ENCODE results near the gene SLC8B1.

SLC8B1 gene

DNA sequence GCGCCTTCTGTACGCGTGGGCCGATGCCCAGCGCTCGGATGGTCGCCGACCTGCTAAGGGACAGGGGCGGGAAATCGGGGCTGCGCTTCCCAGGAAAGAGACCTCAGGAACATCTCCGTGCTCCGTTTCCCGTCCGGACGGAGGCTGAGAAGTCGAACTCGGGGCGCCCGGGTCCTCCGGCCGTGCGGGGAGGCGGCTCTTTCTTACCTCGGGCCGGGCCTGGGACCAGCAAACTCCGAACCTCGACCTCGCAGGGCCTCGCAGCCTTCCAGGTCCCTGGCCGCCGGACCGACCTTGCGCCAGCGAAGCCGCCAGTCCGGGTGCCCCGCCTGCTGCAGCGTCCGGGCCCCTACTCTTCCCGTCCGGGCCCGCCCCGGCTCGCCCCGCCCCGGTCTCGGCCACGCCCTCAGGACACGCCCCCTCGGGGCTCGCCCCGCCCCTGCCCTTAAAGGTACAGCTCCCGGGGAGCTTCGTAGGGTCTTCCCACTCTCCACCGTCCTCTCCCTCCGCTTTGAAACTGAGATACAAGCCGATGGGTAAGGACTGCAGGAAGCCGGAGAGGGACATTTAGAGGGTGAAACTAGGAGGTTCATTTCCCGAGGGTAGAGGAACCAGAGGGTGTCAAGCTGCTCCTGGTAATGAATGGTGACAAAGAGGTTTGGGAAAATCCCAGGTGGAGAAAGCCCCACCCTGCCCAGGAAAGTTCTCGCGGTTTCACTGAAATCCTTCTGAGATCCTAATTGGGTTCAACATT, at the start of gene SLC8B1:
TSS of gene SLC8B1 (minus strand) at position 324 of the 754 bp plus-strand sequence. CDS start 2,231 bp downstream, outside the sequence.
- H3K36me3 ChIP-seq (ENCODE audit: insufficient read depth, low read length), result no peaks in the 10 kb centered on the region
- H3K9me3 ChIP-seq (ENCODE audit: low read depth, low read length), result no peaks in the 10 kb centered on the region
- H3K4me3 ChIP-seq, result peak within 1 kb of the TSS; percentile 87
- TF ChIP-seq POLR2AphosphoS5 (IDR thresholded peaks at IDR 0.05; ENCODE audit: borderline replicate concordance, low read depth, low read length) (peak; percentile 67; the same call in 1 of the 2 replicates), EZH2 (IDR thresholded peaks at IDR 0.05) (no peak)
- no peak for DNase-seq (ENCODE audit: low read depth, low spot score)
- no peak within 1 kb of the TSS for H3K27ac ChIP-seq
- peak within 1 kb of the TSS; percentile 75 for H3K9ac ChIP-seq (ENCODE audit: insufficient read length)

GRCh38 chr12:113382206-113382605, 47.3 kb upstream of the SLC8B1 start:
- H3K9ac ChIP-seq (ENCODE audit: insufficient read length), result no peak overlapping the region
- no peak overlapping the region for H3K27ac ChIP-seq
- H3K9me3 ChIP-seq (ENCODE audit: low read depth, low read length), result no peaks in the 10 kb centered on the region
- no peaks in the 10 kb centered on the region; the same call in 1 of the 2 replicates for H3K36me3 ChIP-seq (ENCODE audit: insufficient read depth, low read length)
- DNase-seq (ENCODE audit: low read depth, low spot score), result no peak
- no peak for TF ChIP-seq POLR2AphosphoS5 (IDR thresholded peaks at IDR 0.05; ENCODE audit: borderline replicate concordance, low read depth, low read length)
- TF ChIP-seq EZH2 (IDR thresholded peaks at IDR 0.05), result no peak
- no peak for TF ChIP-seq FOXP2 (optimal IDR thresholded peaks at IDR 0.05; ENCODE audit: control extremely low read depth, extremely low read length, insufficient read depth)
- no peak overlapping the region for H3K4me3 ChIP-seq

DNA sequence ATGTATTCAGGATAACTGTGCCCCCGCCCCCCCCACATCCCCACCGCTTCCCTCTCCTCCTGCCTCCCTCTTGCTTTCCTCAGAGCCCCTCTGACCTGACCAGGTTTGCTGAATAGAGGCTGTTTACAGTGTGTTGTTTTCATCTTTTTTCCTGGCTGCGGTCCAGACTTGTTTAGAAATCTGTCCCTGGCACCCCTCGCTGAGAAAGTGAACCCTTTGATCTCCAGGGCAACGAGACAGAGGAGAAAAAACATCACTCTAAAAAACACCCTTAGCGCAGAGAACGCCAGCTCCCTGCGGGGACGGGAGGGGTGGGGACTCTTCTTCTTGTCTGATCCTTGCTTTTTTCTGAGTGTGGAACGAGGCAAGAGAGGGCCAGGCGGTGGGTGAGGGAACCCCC, 46.3 kb upstream of the SLC8B1 start:
- TF ChIP-seq EZH2 (IDR thresholded peaks at IDR 0.05) (no peak), FOXP2 (optimal IDR thresholded peaks at IDR 0.05; ENCODE audit: control extremely low read depth, extremely low read length, insufficient read depth) (no peak), POLR2AphosphoS5 (IDR thresholded peaks at IDR 0.05; ENCODE audit: borderline replicate concordance, low read depth, low read length) (no peak)
- no peak overlapping the region for H3K27ac ChIP-seq
- H3K9me3 ChIP-seq (ENCODE audit: low read depth, low read length), result no peaks in the 10 kb centered on the region
- no peak for DNase-seq (ENCODE audit: low read depth, low spot score)
- no peaks in the 10 kb centered on the region; the same call in 1 of the 2 replicates for H3K36me3 ChIP-seq (ENCODE audit: insufficient read depth, low read length)
- no peak overlapping the region for H3K9ac ChIP-seq (ENCODE audit: insufficient read length)
- no peak overlapping the region for H3K4me3 ChIP-seq

GRCh38 chr12:113378291-113378690, 43.4 kb upstream of the SLC8B1 start:
- TF ChIP-seq EZH2 (IDR thresholded peaks at IDR 0.05) (no peak), FOXP2 (optimal IDR thresholded peaks at IDR 0.05; ENCODE audit: control extremely low read depth, extremely low read length, insufficient read depth) (no peak), POLR2AphosphoS5 (IDR thresholded peaks at IDR 0.05; ENCODE audit: borderline replicate concordance, low read depth, low read length) (no peak)
- H3K27ac ChIP-seq, result no peak overlapping the region
- H3K9ac ChIP-seq (ENCODE audit: insufficient read length), result no peak overlapping the region
- no peaks in the 10 kb centered on the region for H3K9me3 ChIP-seq (ENCODE audit: low read depth, low read length)
- peaks cover 3% of the 10 kb centered on the region; the same call in 1 of the 2 replicates for H3K36me3 ChIP-seq (ENCODE audit: insufficient read depth, low read length)
- H3K4me3 ChIP-seq, result no peak overlapping the region
- DNase-seq (ENCODE audit: low read depth, low spot score), result no peak

GRCh38 chr12:113374823-113375428, 40.0 kb upstream of the SLC8B1 start:
- peaks cover 3% of the 10 kb centered on the region; the same call in 1 of the 2 replicates for H3K36me3 ChIP-seq (ENCODE audit: insufficient read depth, low read length)

DNA sequence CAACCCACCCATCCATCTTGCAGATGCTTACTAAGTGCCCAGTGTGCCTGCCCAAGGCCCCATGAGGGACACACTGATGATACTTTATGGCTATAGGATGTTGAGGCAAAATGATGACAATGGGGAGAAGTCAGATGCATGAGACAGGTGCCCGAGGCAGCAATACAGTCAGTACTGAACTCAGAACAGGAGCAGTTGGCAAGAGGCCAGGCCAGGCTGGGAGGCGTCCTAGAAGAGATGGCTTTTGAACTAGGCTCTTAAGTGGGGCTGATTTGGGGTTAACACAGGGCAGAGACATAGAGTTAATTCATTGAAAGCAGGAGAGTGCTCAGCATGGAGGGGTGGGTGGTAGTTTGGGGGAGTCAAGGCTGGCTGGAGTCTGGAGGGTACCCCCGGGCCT, 39.1 kb upstream of the SLC8B1 start:
- no peak overlapping the region for H3K27ac ChIP-seq
- no peak overlapping the region for H3K9ac ChIP-seq (ENCODE audit: insufficient read length)
- TF ChIP-seq EZH2 (IDR thresholded peaks at IDR 0.05) (no peak), FOXP2 (optimal IDR thresholded peaks at IDR 0.05; ENCODE audit: control extremely low read depth, extremely low read length, insufficient read depth) (no peak), POLR2AphosphoS5 (IDR thresholded peaks at IDR 0.05; ENCODE audit: borderline replicate concordance, low read depth, low read length) (no peak)
- no peak for DNase-seq (ENCODE audit: low read depth, low spot score)
- H3K9me3 ChIP-seq (ENCODE audit: low read depth, low read length), result no peaks in the 10 kb centered on the region
- peaks cover 3% of the 10 kb centered on the region; the same call in 1 of the 2 replicates for H3K36me3 ChIP-seq (ENCODE audit: insufficient read depth, low read length)
- H3K4me3 ChIP-seq, result no peak overlapping the region

More at GRCh38 chr12:113374823-113375428, 40.0 kb upstream of the SLC8B1 start:
- no peak for TF ChIP-seq EZH2 (IDR thresholded peaks at IDR 0.05)
- TF ChIP-seq POLR2AphosphoS5 (IDR thresholded peaks at IDR 0.05; ENCODE audit: borderline replicate concordance, low read depth, low read length), result no peak
- no peak for TF ChIP-seq FOXP2 (optimal IDR thresholded peaks at IDR 0.05; ENCODE audit: control extremely low read depth, extremely low read length, insufficient read depth)
- no peaks in the 10 kb centered on the region for H3K9me3 ChIP-seq (ENCODE audit: low read depth, low read length)
- H3K4me3 ChIP-seq, result no peak overlapping the region
- no peak overlapping the region for H3K9ac ChIP-seq (ENCODE audit: insufficient read length)
- no peak for DNase-seq (ENCODE audit: low read depth, low spot score)
- no peak overlapping the region for H3K27ac ChIP-seq

DNA sequence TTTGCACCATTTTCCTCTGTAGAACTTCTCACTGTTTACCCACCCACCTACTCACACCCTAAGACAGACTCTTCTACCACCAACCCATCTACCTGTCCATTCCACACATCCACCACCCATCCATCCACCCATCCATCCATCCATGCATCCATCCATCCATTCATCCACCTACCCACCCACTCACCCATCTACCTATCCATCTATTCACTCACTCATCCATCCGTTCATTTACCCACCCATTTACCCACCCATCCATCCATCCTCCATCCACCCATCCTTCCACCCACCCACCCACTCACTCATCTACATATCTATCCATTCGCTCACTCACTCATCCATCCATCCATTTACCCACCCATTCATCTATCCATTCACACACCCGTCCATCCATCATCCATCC, 38.5 kb upstream of the SLC8B1 start:
- no peak overlapping the region for H3K9ac ChIP-seq (ENCODE audit: insufficient read length)

DNA sequence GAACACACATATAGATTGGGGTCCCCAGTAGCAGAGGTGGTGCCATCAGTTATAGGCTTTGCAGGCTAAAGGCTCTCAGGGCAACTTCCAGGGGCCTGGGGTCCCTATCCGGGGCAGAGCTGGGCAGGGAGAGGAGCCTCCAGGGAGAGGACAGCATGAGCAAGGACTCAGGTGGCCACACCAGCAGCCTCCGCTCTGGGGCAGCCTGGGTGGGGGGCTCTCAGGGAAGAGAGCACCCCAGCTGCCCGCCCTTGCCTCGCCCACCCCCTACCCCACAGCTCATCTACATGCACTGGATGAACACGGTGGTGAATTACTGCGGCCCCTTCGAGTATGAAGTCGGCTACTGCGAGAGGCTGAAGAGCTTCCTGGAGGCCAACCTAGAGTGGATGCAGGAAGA, 37.5 kb upstream of the SLC8B1 start:
- Histone ChIP-seq H3K36me3 (ENCODE audit: insufficient read depth, low read length) (peaks cover 3% of the 10 kb centered on the region; the same call in 1 of the 2 replicates), H3K4me3 (no peak overlapping the region), H3K9me3 (ENCODE audit: low read depth, low read length) (no peaks in the 10 kb centered on the region), H3K27ac (no peak overlapping the region), H3K9ac (ENCODE audit: insufficient read length) (no peak overlapping the region)
- no peak for TF ChIP-seq EZH2 (IDR thresholded peaks at IDR 0.05)
- no peak for TF ChIP-seq POLR2AphosphoS5 (IDR thresholded peaks at IDR 0.05; ENCODE audit: borderline replicate concordance, low read depth, low read length)
- no peak for TF ChIP-seq FOXP2 (optimal IDR thresholded peaks at IDR 0.05; ENCODE audit: control extremely low read depth, extremely low read length, insufficient read depth)
- DNase-seq (ENCODE audit: low read depth, low spot score), result no peak

More for the DNA sequence above, 38.5 kb upstream of the SLC8B1 start:
- H3K4me3 ChIP-seq, result no peak overlapping the region
- H3K36me3 ChIP-seq (ENCODE audit: insufficient read depth, low read length), result peaks cover 3% of the 10 kb centered on the region; the same call in 1 of the 2 replicates
- TF ChIP-seq EZH2 (IDR thresholded peaks at IDR 0.05) (no peak), POLR2AphosphoS5 (IDR thresholded peaks at IDR 0.05; ENCODE audit: borderline replicate concordance, low read depth, low read length) (no peak), FOXP2 (optimal IDR thresholded peaks at IDR 0.05; ENCODE audit: control extremely low read depth, extremely low read length, insufficient read depth) (no peak)
- H3K9me3 ChIP-seq (ENCODE audit: low read depth, low read length), result no peaks in the 10 kb centered on the region
- no peak for DNase-seq (ENCODE audit: low read depth, low spot score)
- H3K27ac ChIP-seq, result no peak overlapping the region
